ENCODE data around the gene ZNF644. TPM values are rescaled to one million over a fixed set of nuclear protein-coding genes. Genes with fewer than 3 reads are reported as not detected.
A peak's percentile ranks its signal among the peaks of the same experiment; 100 is the strongest.

Gene ZNF644
- polyA plus RNA-seq, 3 donors, result 7.0 to 22.2 (median 17.6) TPM

DNA sequence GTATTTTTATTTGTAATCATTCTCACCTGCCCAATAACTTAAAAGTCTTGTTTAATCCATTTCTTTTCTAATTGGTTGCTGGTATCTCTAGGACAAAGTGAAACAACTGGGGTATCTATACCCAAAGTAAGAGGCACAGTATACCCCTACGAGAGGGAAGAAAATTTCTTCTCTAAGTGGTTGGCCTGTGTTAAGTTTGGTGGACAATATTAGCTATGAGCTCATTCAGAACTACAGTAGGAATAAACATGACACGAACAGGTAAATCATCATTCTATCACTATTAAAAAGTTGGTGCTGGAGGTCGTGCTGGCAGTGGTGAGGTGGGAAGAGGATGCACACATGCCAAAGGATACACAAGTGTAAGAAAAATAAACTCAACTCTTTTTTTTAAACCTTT is 99.6 kb downstream of the ZNF644 start:
- Histone ChIP-seq H3K79me2 (ENCODE audit: insufficient read depth, low read length) (peaks cover 85% of the 10 kb centered on the region), H3K4me2 (replicated peaks; ENCODE audit: extremely low read depth, low read length, poor library complexity, severe bottlenecking) (no peak overlapping the region), H3K9ac (ENCODE audit: insufficient read depth, low read length, poor library complexity, severe bottlenecking) (no peak overlapping the region), H3K36me3 (replicated peaks in 1 of 2; ENCODE audit: control insufficient read depth in 1 of 2, insufficient read depth in 2 of 2, low read length in 2 of 2) (peaks cover 4 to 15% of the 10 kb centered on the region in 2 donors), H4K20me1 (ENCODE audit: insufficient read depth, low read length) (peaks cover 95% of the 10 kb centered on the region), H3K27ac (ENCODE audit: low read depth in 1 of 2, low read length in 2 of 2) (no peak overlapping the region), H2AFZ (ENCODE audit: insufficient read depth, low read depth, low read length, poor library complexity, severe bottlenecking) (no peak overlapping the region), H3K4me1 (ENCODE audit: control insufficient read depth in 1 of 2, insufficient read depth in 2 of 2, low read length in 2 of 2) (no peaks in the 10 kb centered on the region), H3K4me3 (replicated peaks in 1 of 3; ENCODE audit: low read depth in 2 of 3, low read length in 3 of 3) (no peak overlapping the region), H3K9me3 (replicated peaks in 1 of 2; ENCODE audit: control insufficient read depth in 1 of 2, insufficient read depth in 1 of 2, low read length in 2 of 2) (no peaks in the 10 kb centered on the region), H3K27me3 (ENCODE audit: control insufficient read depth in 2 of 2, insufficient read depth in 2 of 2, low read length in 2 of 2) (no peaks in the 10 kb centered on the region)
- Mint-ChIP-seq H3K36me3 (peaks cover 13 to 20% of the 10 kb centered on the region in 2 donors), H3K27me3 (ENCODE audit: low read depth in 3 of 3) (no peaks in the 10 kb centered on the region), H3K27ac (no peak overlapping the region), H3K9me3 (no peaks in the 10 kb centered on the region), H3K4me3 (no peak overlapping the region), H3K4me1 (peaks cover 20% of the 10 kb centered on the region)
- TF ChIP-seq, protein P1, sequence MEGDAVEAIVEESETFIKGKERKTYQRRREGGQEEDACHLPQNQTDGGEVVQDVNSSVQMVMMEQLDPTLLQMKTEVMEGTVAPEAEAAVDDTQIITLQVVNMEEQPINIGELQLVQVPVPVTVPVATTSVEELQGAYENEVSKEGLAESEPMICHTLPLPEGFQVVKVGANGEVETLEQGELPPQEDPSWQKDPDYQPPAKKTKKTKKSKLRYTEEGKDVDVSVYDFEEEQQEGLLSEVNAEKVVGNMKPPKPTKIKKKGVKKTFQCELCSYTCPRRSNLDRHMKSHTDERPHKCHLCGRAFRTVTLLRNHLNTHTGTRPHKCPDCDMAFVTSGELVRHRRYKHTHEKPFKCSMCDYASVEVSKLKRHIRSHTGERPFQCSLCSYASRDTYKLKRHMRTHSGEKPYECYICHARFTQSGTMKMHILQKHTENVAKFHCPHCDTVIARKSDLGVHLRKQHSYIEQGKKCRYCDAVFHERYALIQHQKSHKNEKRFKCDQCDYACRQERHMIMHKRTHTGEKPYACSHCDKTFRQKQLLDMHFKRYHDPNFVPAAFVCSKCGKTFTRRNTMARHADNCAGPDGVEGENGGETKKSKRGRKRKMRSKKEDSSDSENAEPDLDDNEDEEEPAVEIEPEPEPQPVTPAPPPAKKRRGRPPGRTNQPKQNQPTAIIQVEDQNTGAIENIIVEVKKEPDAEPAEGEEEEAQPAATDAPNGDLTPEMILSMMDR (IDR thresholded peaks at IDR 0.05), result no peak
- no CpG with 5 or more reads among the region's 3 CpGs for WGBS (ENCODE audit: insufficient coverage)
- no peak for DNase-seq
- intact Hi-C loops (cut with micrococcal nuclease), result no loop called here

GRCh38 chr1:90919900-90920299 is 101.9 kb downstream of the ZNF644 start:
- peaks cover 62% of the 10 kb centered on the region for H3K79me2 ChIP-seq (ENCODE audit: insufficient read depth, low read length)
- H3K27me3 ChIP-seq (ENCODE audit: control insufficient read depth in 2 of 2, insufficient read depth in 2 of 2, low read length in 2 of 2), result no peaks in the 10 kb centered on the region
- no peak overlapping the region for H3K27ac Mint-ChIP-seq
- no peaks in the 10 kb centered on the region for H3K27me3 Mint-ChIP-seq (ENCODE audit: low read depth in 3 of 3)
- TF ChIP-seq, protein P1 (IDR thresholded peaks at IDR 0.05), result no peak
- peaks cover 72% of the 10 kb centered on the region for H4K20me1 ChIP-seq (ENCODE audit: insufficient read depth, low read length)
- peaks cover 28 to 30% of the 10 kb centered on the region in 2 donors for H3K36me3 Mint-ChIP-seq
- H3K4me3 ChIP-seq (replicated peaks in 1 of 3; ENCODE audit: low read depth in 2 of 3, low read length in 3 of 3), result no peak overlapping the region
- H3K9ac ChIP-seq (ENCODE audit: insufficient read depth, low read length, poor library complexity, severe bottlenecking), result no peak overlapping the region
- no peak for DNase-seq
- intact Hi-C loops (cut with micrococcal nuclease), result no loop called here
- H3K4me1 Mint-ChIP-seq, result peaks cover 9% of the 10 kb centered on the region
- no peak overlapping the region for H3K4me3 Mint-ChIP-seq
- no peaks in the 10 kb centered on the region for H3K4me1 ChIP-seq (ENCODE audit: control insufficient read depth in 1 of 2, insufficient read depth in 2 of 2, low read length in 2 of 2)
- WGBS (ENCODE audit: insufficient coverage), result no CpG with 5 or more reads among the region's 1 CpG
- H3K4me2 ChIP-seq (replicated peaks; ENCODE audit: extremely low read depth, low read length, poor library complexity, severe bottlenecking), result no peak overlapping the region
- no peak overlapping the region for H2AFZ ChIP-seq (ENCODE audit: insufficient read depth, low read depth, low read length, poor library complexity, severe bottlenecking)
- no peaks in the 10 kb centered on the region for H3K9me3 ChIP-seq (replicated peaks in 1 of 2; ENCODE audit: control insufficient read depth in 1 of 2, insufficient read depth in 1 of 2, low read length in 2 of 2)
- peaks cover 16 to 38% of the 10 kb centered on the region in 2 donors for H3K36me3 ChIP-seq (replicated peaks in 1 of 2; ENCODE audit: control insufficient read depth in 1 of 2, insufficient read depth in 2 of 2, low read length in 2 of 2)
- H3K9me3 Mint-ChIP-seq, result no peaks in the 10 kb centered on the region
- peak overlapping the region in 1 of 2 donors; percentile 17 for H3K27ac ChIP-seq (ENCODE audit: low read depth in 1 of 2, low read length in 2 of 2)

Data from CD14-positive monocyte (primary cell).